ENCODE measurements around the gene MMS19.

MMS19 gene

DNA sequence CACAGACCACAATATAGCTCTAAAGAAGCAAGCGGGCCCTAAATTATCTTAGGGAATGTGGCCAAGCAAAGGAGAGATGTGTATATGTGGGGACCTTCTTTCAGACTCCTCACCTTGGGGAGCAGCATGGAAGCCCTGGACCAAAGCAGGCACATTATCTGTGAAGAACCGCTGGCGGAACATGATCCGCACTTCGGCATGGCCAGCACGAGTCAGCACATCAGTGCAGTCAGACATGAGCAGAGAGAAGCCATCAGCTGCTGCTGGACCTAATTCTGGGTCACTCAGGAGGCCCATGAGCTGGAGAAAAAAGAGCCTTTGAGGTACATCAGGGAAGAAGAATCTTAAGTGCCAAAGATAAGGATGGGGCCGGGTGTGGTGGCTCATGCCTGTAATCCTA lies 38.3 kb downstream of the MMS19 start:
- no peak for DNase-seq

DNA sequence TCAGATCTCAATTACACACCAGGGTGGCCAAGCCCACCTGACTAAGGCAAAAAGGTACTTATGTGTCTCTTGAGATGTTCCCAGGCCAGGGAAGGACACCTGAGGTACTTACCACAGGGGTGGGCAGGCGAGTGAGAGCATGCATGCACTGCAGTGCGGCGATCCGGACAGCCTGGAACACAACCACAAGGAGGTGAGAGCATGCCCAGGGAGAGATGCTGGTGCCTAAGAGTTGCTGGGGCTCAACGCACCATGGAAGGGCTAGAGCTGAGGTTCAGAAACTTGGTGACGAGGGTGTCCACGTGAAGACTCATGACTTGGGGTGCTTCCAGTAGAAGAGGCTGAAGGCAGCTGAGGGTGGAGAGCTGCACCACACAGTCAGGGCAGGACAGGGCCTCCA lies 39.1 kb downstream of the MMS19 start:
- no peak for DNase-seq

DNA sequence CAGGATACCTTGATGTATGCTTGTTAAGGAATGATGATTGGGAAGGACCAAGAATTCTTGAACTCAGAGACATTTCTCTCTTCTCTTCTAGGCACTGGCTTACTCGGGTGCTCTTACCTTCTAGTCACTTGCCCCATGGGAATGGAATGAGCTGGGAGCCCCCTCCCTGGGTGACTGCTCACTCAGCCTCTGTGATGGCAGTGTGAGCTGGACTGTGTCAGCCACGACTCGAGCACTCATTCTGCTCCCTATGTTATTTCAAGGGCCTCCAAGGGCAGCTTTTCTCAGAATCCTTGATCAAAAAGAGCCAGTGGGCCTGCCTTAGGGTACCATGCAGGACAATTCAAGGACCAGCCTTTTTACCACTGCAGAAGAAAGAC lies 41.5 kb downstream of the MMS19 start:
- DNase-seq: no peak

DNA sequence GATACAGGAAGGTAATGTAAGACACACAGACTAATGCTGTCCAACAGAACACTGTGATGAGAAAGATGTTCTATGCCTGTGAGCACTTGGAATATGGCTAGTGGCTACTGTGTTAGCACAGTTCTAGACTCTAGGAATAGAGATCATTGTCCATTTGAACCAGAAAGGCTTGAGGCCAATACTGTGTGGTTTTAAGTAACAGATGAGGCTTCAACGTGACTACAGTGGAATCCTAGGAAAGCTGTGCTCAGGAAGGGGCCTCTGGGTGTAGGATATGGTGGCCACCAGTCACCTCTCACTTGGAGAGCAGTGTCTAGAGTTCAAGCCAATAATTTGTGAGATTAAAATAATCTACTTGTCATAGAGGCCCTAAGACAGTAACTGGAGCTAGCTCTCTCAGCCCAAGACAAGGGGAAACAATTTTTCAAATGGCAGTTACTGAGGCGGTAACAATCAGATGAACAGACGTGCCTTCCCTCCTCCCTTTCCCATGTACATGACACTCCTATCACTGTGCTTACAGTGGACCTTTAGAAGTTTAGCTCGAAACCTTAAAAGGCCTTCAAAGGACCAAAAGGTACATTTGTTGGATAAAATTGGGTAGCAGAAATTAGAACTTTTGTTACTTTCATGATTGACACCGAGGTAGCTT lies 42.1 kb downstream of the MMS19 start:
- no peak for DNase-seq

DNA sequence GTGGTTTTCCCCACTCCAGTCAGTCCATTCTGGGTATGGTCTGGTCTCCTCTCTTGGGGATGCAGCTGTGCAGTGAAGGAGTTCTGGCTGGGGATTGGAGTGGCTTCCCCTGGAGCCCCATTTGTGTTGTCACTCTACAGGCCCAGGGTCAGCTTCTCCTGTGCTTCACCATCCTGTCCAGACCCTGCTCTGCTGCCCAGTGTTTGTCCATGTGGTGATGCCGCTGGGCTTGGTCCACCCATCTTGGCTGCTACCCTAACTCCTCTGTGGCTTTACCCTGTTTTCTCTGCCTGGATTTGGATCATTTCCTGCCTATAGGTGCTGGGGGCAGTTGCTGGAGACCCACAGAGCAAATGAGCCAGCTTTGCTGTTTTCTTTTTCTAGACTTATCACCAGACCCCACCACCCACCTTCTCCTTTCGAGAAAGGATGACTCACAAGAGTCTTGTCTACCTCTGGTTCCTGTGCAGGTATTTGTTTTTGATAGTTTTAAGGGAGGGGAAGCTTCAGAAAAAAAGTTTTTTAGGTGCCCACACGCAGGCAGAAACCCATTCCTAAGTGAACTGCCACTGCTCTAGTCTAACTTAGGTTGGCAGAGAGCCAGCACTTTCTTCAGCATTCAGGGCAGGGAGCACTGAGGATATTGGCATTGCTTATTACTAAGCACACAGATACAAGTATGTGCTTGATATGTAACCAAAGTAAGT lies 43.7 kb downstream of the MMS19 start:
- DNase-seq: no peak

DNA sequence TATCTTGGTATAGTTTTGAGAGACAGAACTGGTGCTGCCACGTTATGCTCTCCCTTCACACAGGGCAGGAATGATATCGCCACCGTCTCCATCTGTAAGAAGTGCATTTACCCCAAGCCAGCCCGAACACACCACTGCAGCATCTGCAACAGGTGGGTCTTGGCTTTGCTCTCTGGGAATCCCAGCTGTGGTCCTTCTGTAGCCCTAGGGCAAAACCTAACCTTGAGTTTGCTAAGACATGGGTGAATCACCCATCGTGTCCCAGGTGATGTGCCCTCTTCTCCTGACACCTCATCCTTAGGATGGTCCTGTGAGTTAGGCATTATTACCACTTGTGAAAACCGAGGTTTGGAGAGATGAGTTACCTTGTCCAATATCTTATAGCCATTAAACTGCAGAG lies 45.9 kb downstream of the MMS19 start:
- no peak for DNase-seq

DNA sequence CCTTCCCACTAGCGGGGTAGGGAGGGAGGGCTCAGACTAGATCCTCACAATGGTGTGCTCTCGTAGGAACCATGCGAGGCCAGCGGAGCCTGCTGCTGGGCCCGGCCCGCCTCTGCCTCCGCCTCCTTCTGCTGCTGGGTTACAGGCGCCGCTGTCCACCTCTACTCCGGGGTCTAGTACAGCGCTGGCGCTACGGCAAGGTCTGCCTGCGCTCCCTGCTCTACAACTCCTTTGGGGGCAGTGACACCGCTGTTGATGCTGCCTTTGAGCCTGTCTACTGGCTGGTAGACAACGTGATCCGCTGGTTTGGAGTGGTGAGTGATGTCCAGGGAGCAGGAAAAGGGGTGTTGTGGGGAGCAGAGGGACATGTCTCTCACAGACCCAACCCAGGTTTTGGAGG lies 46.6 kb downstream of the MMS19 start:
- DNase-seq: no peak

DNA sequence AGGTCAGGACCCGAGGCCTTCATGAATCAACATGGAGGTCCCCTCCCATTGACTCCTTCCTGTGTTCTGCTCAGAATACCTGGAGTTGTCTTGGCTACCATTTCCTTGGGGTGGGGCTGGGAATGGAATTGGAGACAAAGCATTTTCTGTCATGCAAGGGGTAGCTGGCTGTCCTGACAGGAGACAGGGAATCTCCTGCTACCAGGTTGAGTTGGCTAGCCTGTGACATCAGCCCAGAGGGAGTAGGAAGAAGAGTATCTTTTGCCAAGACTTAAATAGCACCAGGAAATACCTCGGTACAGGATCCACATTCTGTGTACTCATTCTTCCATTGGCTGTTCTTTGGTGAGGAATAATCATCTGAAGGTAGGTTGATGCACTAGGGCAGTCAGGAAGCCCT lies 47.4 kb downstream of the MMS19 start:
- DNase-seq: no peak

DNA sequence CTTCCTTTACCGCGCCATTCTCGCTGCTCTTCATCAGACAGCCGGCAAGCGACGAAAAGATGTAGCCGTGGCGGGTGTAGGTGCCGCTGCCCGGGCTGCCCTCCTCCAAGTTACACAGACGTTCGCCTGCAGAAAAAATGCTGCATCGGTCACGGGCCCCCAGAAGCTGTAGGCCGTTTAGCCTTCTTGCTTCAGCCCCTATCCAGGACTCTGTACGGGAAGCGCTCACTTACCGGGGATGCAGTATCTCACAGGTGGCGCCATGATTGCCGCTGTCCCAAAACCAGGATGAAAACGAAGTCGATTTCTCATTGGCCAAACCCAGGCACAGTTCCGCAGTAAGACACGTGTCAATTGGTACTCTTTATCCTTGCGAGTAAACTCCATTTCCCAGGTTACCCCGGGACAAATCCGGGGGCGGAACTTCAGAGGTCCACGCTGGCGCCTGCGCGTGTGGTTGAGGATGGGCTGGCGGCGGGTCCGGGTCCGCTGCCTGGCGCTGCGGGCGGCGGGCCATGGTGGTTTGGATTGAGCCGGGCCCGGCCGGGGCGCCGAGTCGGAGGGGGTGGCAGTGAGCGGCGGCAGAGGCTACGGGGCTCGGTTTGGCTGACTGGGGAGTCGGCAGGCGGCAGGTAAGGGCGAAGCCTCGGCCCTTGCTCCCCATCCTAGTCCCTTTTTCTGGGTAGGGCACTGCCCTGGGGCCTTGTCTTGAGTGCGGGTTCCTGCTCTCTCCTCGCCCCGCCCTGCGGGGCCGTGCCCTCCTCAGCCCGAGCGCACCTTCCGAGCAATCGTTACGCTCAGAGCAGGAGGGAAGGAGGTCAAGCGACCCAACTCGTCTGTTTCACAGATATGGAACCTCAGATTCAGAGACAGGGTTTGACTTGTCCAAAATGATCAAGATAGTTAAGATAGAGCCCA lies 52.2 kb downstream of the MMS19 start, which contains the start of the genes EXOSC1 and ZDHHC16:
TSS of gene EXOSC1 (minus strand) at position 285 of the 918 bp plus-strand sequence. CDS start at position 264, 21 bp downstream.
TSS of gene ZDHHC16 (plus strand) at position 454 of the 918 bp plus-strand sequence. CDS start 5,501 bp downstream, outside the sequence.
- DNase-seq: peak; percentile 93 to 96

DNA sequence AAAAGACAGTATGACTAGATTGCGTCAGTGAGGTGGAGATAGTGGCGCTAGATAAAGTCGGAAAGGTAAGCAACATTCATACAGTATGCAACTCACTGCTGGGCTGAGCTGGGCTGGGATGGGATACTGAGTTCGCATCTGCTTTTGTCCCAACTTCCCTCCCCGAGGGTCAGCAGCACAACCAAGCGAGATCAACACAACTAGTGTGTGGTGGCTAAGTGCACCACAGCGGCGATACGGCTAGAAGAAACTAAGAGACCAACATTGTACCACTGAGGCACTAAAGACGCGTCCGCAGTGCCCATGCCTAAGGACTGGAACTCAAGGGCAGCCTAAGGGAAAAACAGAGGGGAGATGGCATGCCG lies 52.9 kb downstream of the MMS19 start:
- no peak for DNase-seq

DNA sequence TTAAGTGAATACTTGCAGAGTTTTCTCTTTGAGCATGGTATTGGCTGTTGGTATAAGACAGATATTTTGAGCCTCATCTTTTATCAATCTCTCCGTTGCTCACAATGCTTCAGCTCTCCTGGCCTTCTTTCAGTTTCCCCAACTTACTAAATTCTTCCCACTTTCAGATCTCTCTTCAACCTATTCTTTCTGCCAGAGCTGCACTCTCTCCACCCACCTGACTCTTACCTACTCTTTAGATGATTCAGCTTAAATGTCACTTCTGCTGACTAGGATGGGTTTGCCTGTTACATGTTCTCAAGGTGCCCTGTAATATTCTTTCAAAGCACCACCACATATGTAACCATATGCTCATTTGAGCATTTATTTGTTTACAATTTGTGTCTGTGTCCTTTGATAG lies 54.0 kb downstream of the MMS19 start:
- DNase-seq: no peak

DNA sequence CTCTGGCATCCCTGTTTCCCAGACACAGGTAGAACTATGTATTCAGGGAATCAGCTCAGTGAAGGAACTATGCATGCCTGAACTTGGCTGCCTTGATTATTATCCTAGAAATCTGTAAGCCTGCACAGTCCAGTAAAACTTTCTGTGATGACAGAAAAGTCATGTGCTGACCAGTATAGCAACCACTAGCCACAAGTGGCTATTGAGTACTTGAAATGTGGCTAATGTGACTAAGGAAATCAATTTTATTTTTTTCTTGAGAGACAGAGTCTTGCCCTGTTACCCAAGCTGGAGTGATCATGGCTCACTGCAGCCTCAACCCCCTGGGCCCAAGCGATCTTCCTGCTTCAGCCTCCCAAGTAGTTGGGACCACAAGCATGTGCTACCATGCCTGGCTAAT lies 55.9 kb downstream of the MMS19 start:
- no peak for DNase-seq

DNA sequence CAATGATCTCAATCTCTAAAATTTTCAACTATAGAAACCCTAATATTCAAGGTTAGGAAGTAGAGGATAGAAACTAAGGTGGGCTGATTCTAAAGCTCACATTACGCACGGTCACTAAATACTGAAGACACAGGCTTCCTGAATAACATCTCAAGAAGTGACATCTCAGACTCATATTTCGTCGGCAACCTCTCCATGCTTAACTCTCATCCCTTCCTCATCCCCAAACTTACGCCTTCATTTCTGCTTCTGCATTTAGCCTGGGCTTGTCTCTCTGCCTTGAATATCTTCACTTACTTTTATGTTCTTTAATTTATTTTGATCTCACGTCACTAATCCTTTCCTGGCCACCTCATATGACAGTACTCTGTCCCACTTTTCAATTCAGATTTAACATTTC lies 63.0 kb downstream of the MMS19 start:
- DNase-seq: no peak

DNA sequence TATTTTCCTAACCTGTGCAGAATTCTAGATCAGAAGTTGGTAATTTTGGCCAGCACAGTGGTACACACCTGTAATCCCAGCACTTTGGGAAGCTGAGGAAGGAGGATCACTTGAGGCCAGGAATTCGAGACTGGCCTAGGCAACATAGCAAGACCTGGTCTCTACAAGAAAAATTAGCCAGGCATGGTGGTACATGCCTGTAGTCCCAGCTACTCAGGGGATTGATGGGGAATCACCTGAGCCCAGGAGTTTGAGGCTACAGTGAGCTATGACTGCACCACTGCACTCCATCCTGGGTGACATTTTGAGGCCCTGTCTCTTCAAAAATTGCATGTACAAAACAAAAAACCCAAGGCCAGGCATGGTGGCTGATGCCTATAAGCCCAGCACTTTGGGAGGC lies 63.7 kb downstream of the MMS19 start:
- no peak for DNase-seq

DNA sequence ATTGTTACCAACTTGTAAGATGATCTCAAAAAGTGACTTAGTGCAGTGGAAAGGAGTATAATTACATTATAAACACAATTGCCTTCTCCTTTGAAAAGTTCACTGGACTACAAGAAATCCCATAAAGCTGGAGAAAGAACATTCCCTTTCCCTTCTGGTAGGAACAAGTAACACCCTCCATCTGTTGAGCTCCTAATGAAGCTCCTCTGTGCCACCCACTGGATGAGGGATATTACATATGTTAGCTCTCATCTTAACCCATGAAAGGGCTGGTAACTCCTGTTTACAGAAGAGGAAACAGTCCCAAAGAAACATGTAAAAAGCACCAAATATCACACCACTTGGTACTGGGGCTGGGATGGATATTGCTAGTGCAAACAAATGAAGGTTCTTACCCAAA lies 64.2 kb downstream of the MMS19 start:
- DNase-seq: no peak

DNA sequence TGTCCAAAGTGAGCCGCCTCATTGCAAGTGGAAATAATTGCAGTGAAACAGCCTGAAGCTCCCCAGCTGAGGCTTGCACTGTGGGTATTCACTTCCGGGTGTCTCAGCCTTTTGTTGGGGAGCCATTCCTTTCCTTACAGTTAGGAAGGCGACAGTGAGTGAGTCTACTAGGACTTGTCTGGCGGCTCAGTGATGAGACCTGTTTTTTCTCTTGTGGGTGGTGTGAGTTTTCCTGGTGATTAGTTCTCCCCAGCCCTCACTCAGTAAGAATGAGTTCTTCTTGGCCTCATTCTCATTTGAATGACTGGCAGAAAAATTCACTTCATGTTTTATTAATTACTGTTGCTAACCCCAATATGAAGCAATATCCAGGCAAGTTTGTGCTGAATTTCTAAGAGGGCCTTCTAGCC lies 69.6 kb downstream of the MMS19 start:
- DNase-seq: peak; percentile 35 to 47

DNA sequence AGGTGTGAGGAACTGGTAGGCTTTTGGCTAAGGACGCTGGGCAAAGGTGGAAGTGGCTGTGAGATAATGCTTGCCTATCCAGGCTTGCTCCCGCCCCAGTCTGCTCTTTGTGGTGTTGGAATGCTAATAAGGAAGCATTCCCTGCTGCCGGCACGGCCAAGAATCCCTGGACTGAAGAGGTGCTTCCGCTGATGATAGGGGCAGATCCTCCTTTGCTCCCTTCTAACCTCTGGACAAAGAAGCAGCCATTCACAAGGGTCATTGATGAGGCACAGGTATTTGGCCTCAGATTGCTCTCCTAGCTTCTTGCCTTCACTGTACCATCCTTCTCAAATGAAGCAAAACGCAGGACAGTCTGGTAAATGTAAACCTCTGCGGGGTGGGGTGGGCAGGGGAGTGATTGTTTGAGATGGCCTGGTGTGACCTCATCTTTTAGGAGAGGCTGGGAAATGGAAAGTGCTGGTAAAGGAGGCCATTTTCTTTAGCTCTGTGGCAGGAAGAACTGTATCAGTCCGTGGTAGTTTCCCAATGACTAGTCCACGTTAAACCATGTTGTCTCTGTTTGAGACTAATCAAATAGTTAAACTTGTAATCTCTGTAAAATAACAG lies 70.5 kb downstream of the MMS19 start:
- DNase-seq: peak in 1 of 2 donors; percentile 16

DNA sequence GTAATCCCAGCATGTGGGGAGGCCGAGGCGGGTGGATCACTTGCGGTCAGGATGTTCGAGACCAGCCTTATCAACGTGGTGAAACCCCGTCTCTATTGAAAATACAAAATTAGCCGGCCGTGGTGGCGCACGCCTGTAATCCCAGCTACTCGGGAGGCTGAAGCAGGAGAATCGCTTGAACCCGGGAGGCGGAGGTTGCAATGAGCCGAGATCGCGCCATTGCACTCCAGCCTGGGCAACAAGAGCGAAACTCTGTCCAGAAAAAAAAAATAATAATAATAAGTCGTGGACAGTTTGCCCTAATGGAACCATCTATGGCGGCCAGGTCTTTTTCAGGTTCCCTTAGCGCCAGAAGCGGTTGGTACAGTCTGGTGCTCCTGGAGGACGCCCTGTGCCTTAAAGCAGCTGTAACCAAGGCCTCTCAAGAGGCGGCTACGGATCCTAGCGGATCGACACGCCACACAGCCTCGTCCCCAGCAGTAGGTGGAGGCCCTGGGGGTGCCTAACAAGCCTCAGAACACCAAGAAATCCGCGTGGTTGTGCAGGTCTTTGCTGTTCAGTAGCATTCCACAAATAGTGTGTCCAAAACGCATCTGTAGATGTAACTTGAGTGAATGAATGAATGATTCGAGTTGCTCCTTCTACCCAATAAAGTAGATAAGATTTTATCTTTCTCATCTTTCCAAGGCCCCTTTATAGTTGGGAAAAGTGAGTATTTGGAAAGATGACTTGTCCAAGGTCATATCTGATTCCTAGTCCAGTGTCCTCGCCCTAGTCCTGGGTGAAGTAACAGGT lies 71.2 kb downstream of the MMS19 start:
- no peak for DNase-seq

DNA sequence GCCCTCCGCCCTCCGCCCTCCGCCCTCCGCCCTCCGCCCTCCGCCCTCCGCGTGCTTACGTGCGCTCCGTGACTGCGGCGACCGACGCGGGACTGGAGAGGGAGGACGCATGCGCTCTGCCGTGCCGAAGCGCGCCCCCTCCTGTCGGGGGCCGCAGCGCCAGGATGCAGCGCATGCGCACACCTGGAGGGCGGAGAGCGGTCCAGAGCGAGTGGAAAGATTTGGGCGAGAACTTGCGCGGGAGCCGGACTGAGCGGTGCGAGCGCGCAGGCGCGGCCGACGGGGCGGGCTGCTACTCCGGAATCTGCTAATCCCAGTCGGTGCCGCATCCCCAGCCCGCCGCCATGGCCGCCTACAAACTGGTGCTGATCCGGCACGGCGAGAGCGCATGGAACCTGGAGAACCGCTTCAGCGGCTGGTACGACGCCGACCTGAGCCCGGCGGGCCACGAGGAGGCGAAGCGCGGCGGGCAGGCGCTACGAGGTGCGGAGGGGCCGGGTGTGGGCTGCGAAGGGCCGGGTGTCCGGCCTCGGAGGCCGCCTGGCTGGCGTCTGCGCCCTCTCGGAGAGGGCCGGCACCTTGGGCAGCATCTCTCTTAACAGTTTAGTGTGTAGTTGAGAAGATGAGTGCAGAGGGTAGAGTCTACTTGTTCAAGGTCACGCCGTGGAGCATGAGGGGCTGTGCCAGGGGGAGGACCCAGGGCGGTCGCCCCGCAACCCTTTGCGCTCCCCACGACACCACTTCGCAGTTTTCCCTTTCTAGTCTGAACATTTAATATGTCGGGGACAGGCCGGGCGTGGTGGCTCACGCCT lies 72.1 kb downstream of the MMS19 start, which contains the start of gene PGAM1:
TSS of gene PGAM1 (plus strand) at position 228 of the 812 bp plus-strand sequence. CDS start at position 345, 117 bp downstream.
- peak; percentile 97 for DNase-seq

DNA sequence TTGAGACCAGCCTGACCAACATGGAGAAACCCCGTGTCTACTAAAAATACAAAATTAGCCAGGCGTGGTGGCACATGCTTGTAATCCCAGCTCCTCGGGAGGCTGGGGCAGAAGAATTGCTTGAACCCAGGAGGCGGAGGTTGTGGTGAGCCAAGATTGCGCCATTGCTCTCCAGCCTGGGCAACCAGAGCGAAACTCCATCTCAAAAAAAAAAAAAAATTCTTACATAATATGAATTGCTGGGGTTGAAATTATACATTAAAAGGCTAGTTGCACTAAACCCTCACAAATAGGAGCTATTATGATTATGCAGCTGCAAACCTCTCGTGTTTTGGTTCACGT lies 74.5 kb downstream of the MMS19 start:
- DNase-seq: peak; percentile 74 to 78

DNA sequence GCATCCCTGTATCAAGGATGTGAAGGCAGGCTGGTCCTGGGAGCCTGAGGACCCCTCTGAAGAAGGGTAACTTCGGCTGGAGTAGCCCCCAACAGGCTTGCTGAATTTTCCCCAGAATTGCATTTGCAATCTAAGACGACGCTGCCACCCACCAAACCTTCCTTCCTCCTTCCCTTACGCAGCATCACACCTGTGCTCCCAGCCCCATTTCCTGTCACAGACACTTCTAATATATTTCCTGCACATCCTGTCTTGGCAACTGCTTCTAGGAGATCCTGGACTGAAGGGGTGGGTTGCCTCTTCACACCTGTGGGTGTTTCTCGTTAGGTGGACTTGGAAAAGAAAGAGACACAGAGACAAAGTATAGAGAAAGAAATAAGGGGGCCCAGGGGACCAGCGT lies 81.7 kb downstream of the MMS19 start:
- no peak for DNase-seq

Data from inflammatory macrophage (primary cell).